Lower leg skin (tissue), 3 donors: Measurements from ENCODE around the gene NREP.

ENCODE experiments used
- CTCF ChIP-seq, 3 donors: fragments of 450-650 bp; IDR thresholded peaks; one replicate each; pipeline ENCODE4 v1.5.1; 2016; ENCODE audit warnings: antibody characterized with exemption in 3 of 3, mild to moderate bottlenecking in 3 of 3, moderate library complexity in 2 of 3
- POLR2A ChIP-seq, 2 donors: fragments of 450-650 bp; IDR thresholded peaks; one replicate each; pipeline ENCODE4 v1.6.1; 2016 to 2017; ENCODE audit warnings: antibody characterized with exemption in 2 of 2, mild to moderate bottlenecking in 1 of 2, moderate library complexity in 1 of 2

GRCh38 chr5:111743988-111744387 is 13.0 kb downstream of the NREP start:
- no peak for TF ChIP-seq CTCF (IDR thresholded peaks at IDR 0.05)
- TF ChIP-seq POLR2A (IDR thresholded peaks at IDR 0.05): no peak
